ENCODE results near the gene AVPI1.

- no peak for TF ChIP-seq CTCF (IDR thresholded peaks at IDR 0.05 in 4 of 5, conservative IDR thresholded peaks at IDR 0.05 in 1 of 5)
- TF ChIP-seq POLR2A (IDR thresholded peaks at IDR 0.05), result peak in 1 of 2 donors; percentile 16
These were observed 38.3 kb downstream of the AVPI1 start for GRCh38 chr10:97648562-97649404.

Data from gastrocnemius medialis (tissue), 4 donors.